ENCODE data around the gene NUCB2. TPM values are rescaled to one million over a fixed set of nuclear protein-coding genes. Genes with fewer than 3 reads are reported as not detected.

Gene NUCB2
- polyA plus RNA-seq, 1 donor (not counting 4 experiments of a cell fraction or from before 2014, with no cell fraction given): 44.2 TPM

- Histone ChIP-seq H3K9me3 (ENCODE audit: control insufficient read depth, low read depth, low read length) (no peaks in the 10 kb centered on the region), H3K79me2 (ENCODE audit: control insufficient read depth, insufficient read depth, low read length) (no peaks in the 10 kb centered on the region), H3K4me3 (ENCODE audit: control insufficient read depth in 2 of 3, extremely low read depth in 1 of 3, insufficient read depth in 2 of 3, low read depth in 1 of 3, low read length in 3 of 3) (no peak overlapping the region), H3K4me1 (ENCODE audit: control insufficient read depth, extremely low read depth, insufficient read depth, low read length) (peaks cover 24% of the 10 kb centered on the region), H3K27ac (ENCODE audit: control insufficient read depth, insufficient read depth, low read length) (no peak overlapping the region), H3K27me3 (ENCODE audit: control insufficient read depth, extremely low read depth, insufficient read depth, low read length) (no peaks in the 10 kb centered on the region), H2AFZ (ENCODE audit: control insufficient read depth, low read length) (no peak overlapping the region), H3K36me3 (ENCODE audit: control insufficient read depth in 2 of 2, extremely low read depth in 1 of 2, insufficient read depth in 2 of 2, low read length in 2 of 2) (no peaks in the 10 kb centered on the region), H3K9me1 (ENCODE audit: control insufficient read depth, extremely low read depth, insufficient read depth, low read length) (no peaks in the 10 kb centered on the region), H4K20me1 (ENCODE audit: control insufficient read depth, extremely low read depth, insufficient read depth, low read length) (no peaks in the 10 kb centered on the region), H3K4me2 (ENCODE audit: control insufficient read depth, extremely low read depth, insufficient read depth, low read depth, low read length) (no peak overlapping the region), H3K9ac (ENCODE audit: control insufficient read depth, extremely low read depth, insufficient read depth, low read length) (no peak overlapping the region)
- FAIRE-seq: no peak
- TF ChIP-seq CTCF (optimal IDR thresholded peaks at IDR 0.05 in 1 of 3, IDR thresholded peaks at IDR 0.05 in 1 of 3, conservative IDR thresholded peaks at IDR 0.05 in 1 of 3; ENCODE audit: extremely low read depth in 1 of 3, insufficient read depth in 2 of 3, low read length in 3 of 3) (no peak), EZH2 (IDR thresholded peaks at IDR 0.05; ENCODE audit: low read length) (no peak)
- no peak for DNase-seq (ENCODE audit: low read depth, low spot score)
- dilution Hi-C loops (cut with MboI; ENCODE audit: extremely low pct_ligation_motif_present, low sequenced_read_pairs): no loop called here
These were observed 17.9 kb upstream of the NUCB2 start for GRCh38 chr11:17258670-17259069.

- H4K20me1 ChIP-seq (ENCODE audit: control insufficient read depth, extremely low read depth, insufficient read depth, low read length): no peaks in the 10 kb centered on the region
These were observed 17.0 kb upstream of the NUCB2 start for GRCh38 chr11:17259519-17259918.

More at GRCh38 chr11:17259519-17259918, 17.0 kb upstream of the NUCB2 start:
- H3K4me1 ChIP-seq (ENCODE audit: control insufficient read depth, extremely low read depth, insufficient read depth, low read length): peaks cover 30% of the 10 kb centered on the region
- no peak for TF ChIP-seq EZH2 (IDR thresholded peaks at IDR 0.05; ENCODE audit: low read length)
- no peak for TF ChIP-seq CTCF (optimal IDR thresholded peaks at IDR 0.05 in 1 of 3, IDR thresholded peaks at IDR 0.05 in 1 of 3, conservative IDR thresholded peaks at IDR 0.05 in 1 of 3; ENCODE audit: extremely low read depth in 1 of 3, insufficient read depth in 2 of 3, low read length in 3 of 3)
- H3K27me3 ChIP-seq (ENCODE audit: control insufficient read depth, extremely low read depth, insufficient read depth, low read length): no peaks in the 10 kb centered on the region
- H2AFZ ChIP-seq (ENCODE audit: control insufficient read depth, low read length): no peak overlapping the region
- H3K9me3 ChIP-seq (ENCODE audit: control insufficient read depth, low read depth, low read length): no peaks in the 10 kb centered on the region
- H3K27ac ChIP-seq (ENCODE audit: control insufficient read depth, insufficient read depth, low read length): no peak overlapping the region
- dilution Hi-C loops (cut with MboI; ENCODE audit: extremely low pct_ligation_motif_present, low sequenced_read_pairs): no loop called here
- FAIRE-seq (no peak), DNase-seq (ENCODE audit: low read depth, low spot score) (no peak)
- H3K36me3 ChIP-seq (ENCODE audit: control insufficient read depth in 2 of 2, extremely low read depth in 1 of 2, insufficient read depth in 2 of 2, low read length in 2 of 2): no peaks in the 10 kb centered on the region
- H3K79me2 ChIP-seq (ENCODE audit: control insufficient read depth, insufficient read depth, low read length): no peaks in the 10 kb centered on the region
- H3K9me1 ChIP-seq (ENCODE audit: control insufficient read depth, extremely low read depth, insufficient read depth, low read length): no peaks in the 10 kb centered on the region
- H3K9ac ChIP-seq (ENCODE audit: control insufficient read depth, extremely low read depth, insufficient read depth, low read length): no peak overlapping the region
- no peak overlapping the region for H3K4me3 ChIP-seq (ENCODE audit: control insufficient read depth in 2 of 3, extremely low read depth in 1 of 3, insufficient read depth in 2 of 3, low read depth in 1 of 3, low read length in 3 of 3)
- H3K4me2 ChIP-seq (ENCODE audit: control insufficient read depth, extremely low read depth, insufficient read depth, low read depth, low read length): no peak overlapping the region
